AML-193 (cell line): ENCODE results near the gene CPNE2.
"Not testable (repeated sequence)": the region's sequence is repeated elsewhere in the genome, so short reads cannot be mapped to it uniquely, and the experiment has no call there.

ENCODE experiments used
- DNase-seq, 2 experiments: peaks; one replicate each; lab custom pipeline; 2025; lab: John Stamatoyannopoulos, UW

The CPNE2 gene

DNA sequence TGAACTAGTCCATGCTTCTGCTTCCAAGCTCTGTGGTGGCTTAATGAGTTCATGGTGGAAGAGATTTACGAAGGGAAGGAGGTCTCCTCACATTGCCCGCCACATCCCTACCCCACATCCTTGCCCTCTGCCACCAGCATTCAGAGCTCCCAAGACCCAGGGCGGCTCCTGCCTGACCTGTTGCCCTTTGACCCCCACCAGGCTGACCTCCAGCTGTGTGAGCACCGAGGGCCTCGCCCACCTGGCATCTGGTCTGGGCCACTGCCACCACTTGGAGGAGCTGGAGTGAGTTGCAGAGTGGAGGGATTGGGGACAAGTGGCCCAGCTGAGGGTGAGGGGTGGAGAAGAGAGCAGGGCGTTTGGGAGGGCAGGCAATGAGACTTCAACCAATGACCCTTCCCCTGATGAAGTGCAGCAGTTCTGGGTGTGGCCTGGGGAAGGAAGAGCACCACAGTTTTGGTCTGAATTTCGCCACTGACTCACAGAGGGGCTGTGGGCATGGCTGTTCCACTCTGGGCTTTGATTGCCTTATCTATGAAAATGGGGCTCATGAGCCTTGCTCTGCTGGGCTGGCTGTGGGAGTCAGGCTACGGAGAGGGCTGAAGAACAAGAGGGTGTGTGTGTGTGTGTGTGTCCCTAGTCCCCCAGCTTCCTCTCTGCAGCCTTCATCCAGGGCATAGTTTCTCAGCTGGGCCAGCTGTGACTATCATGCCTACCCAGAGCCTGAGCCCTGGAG, 22.6 kb upstream of the CPNE2 start:
- DNase-seq = no peak

- no peak for DNase-seq
Measured at GRCh38 chr16:57070424-57070823, 22.0 kb upstream of the CPNE2 start.

GRCh38 chr16:57071081-57071732, 21.2 kb upstream of the CPNE2 start:
- not testable (repeated sequence) for DNase-seq

DNA sequence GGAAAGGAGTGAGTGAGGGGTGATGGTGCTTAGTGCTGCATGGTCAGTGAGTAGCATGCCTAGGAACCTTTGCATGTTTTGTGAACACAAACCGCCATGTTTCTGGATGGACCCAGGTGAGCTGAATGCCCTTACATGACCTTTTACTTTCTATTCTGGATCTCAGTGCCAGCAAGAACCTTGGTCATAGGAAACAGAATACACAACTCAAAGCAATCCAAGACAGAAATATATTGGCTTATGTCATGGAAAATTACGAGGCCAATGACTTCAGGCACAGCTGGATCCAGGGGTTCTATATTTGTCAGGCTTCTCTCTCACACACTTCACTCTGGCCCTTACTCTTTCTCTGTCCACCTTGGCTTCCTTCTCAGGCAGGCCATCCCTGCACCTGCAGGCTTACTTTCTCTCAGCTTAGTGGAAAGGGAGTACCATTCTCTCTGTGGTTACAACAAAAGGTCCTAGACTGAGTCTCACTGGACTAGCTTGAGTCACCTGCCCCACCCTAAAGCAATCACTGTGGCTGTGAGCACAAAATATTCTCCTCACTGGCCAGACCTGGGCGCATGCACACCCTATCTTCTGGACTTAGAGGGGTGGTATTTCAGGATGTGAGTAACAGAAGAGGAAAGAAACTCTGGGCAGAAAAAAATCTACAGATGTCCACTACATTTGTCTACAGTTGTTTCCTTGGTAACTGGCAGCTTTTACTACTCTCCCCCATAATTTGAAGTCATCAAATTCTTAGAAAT, 20.4 kb upstream of the CPNE2 start:
- DNase-seq = no peak

GRCh38 chr16:57072616-57073275, 19.6 kb upstream of the CPNE2 start:
- DNase-seq = no peak

DNA sequence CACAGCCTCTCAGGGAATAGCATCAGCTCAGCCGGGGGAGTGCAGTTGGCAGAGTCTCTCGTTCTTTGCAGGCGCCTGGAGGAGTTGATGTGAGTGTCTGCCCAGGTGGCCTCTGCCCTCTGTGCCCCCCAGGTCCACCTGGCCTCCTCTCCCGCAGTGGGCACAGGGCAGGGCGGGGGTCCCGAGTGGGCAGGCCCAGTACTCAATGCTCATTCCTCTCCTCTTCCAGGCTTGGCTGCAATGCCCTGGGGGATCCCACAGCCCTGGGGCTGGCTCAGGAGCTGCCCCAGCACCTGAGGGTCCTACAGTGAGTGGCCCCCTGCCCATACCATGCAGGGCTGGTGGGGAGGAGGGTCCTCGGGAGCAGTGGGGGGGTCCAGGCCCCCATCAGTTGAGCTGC, 14.7 kb upstream of the CPNE2 start:
- DNase-seq = no peak

GRCh38 chr16:57081744-57082143, 10.6 kb upstream of the CPNE2 start:
- no peak for DNase-seq

DNA sequence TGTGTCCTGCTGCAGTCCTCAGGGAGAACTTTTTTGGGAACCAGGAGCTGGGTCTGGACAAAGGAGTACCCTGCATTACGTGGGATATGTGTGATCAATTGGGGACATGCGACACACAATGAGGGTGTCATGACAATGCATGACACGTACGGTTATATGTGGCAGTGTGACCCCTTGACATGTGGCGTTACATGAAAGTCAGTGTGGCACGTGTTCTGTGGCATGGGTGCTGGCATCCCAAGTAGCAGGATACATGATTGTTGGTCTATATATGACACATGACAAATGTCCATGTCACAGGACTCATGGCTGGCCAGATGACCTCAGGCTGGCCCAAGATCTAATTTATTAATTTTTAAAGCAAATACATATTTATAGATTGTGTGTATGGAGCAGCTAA, 9.7 kb upstream of the CPNE2 start:
- no peak for DNase-seq

GRCh38 chr16:57083485-57084126, 8.8 kb upstream of the CPNE2 start:
- no peak for DNase-seq

GRCh38 chr16:57084257-57084770, 8.1 kb upstream of the CPNE2 start:
- peak; percentile 77 to 81 for DNase-seq

GRCh38 chr16:57084996-57085395, 7.4 kb upstream of the CPNE2 start:
- peak; percentile 93 to 95 for DNase-seq

- DNase-seq = no peak
Measured at GRCh38 chr16:57087003-57087402, 5.4 kb upstream of the CPNE2 start.

- no peak for DNase-seq
Measured at GRCh38 chr16:57089406-57089805, 3.0 kb upstream of the CPNE2 start.

DNA sequence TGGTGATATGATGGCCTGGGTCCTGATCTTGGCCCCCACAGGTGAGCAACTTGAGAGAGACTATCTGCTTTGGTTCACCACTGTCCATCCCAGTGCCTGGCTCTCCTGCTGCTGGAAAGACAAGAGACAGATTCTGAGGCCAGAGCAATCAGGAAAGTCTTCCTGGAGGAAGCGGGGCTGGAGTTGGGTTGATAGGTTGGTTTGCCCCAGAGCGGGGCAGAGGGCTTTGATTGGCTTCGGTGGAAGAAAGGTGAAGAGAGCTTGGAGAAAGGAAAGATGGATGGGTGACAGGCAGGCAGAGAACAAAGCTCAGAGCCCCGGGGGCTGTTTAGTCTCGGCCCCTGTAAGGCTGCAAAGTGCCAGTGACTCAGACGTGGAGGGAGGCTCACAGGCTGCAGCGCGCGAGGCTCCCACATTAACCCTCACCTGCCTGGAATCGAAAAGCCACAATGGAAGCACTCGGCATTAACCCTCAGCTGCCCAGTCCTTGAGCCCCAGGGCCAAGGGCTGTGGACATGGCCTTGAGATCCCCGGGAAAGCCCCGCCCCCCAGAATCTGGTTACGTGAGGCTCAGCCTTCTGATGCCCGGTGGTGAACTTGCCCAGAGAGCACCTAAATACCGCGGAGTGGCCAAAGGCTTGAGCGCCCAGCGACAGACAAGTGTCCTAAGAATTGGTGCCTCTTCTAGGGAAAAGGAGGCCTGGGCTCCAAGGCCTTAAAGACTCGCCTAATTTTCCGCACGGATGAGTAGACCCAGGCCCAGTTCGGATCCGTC, 996 bp upstream of the CPNE2 start:
- no peak for DNase-seq

- DNase-seq = peak in 1 of 2 experiments; percentile 29
Measured at GRCh38 chr16:57092786-57093411, 516 bp downstream of the CPNE2 start.

DNA sequence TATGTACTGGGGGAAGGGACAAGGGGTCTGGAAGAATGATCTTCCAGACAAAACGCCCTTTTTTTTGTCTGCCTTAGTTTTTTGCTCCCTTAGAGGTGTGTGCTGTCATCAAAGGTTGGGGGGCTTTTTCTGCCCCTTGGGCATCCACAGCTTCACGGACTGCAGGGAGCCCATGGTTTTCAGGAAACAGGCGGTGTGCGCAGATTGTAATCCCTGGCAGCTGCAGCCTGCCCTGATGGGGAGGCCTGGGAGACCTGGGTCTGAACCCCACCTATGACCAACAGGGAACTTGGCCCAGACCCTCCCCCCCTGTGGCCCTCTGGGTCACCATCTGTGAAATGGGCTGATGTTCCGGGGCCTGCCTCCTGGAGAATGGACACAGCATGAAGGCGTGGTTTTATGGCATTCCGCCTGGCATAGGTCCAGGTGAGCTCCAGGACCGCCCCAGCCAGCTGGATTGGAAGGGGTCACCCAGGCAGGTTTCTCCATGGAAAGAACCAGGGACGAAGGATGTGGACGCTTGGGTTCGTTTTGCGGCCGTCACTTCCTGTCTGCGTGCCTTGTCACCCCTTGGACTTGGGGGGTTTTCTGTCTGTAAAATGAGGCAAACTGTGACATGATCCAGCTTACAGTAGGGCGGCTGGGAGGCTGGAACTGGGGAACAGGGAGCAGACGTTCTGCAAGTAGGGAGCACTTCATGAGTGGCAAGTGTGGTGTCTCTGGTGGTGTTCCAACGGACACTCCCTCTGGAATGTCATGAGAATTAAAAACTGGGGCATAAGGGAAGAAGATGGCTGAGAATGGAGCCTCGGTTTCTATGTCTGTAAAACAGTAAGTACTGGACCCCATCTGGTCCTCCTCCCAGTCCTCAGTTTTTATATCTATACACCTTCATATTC, 1.5 kb downstream of the CPNE2 start:
- no peak for DNase-seq

- DNase-seq = no peak
Measured at GRCh38 chr16:57094911-57095310, 2.5 kb downstream of the CPNE2 start.

DNA sequence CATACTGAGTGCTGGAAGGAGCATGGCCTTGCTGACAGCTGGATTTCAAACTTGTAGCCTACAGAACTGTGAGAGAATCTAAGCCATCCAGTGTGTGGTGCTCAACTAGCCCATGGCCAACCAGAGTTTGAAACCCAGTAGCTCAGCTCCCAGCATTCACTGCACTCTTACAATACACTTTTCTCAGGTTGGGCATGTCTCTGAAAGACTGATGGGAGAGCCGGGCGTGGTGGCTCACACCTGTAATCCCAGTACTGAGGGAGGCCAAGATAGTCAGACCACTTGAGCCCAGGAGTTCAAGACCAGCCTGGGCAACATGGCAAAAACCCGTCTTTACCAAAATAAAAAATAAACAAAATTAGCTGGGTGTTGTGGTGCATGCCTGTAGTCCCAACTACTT, 3.8 kb downstream of the CPNE2 start:
- DNase-seq = no peak

DNA sequence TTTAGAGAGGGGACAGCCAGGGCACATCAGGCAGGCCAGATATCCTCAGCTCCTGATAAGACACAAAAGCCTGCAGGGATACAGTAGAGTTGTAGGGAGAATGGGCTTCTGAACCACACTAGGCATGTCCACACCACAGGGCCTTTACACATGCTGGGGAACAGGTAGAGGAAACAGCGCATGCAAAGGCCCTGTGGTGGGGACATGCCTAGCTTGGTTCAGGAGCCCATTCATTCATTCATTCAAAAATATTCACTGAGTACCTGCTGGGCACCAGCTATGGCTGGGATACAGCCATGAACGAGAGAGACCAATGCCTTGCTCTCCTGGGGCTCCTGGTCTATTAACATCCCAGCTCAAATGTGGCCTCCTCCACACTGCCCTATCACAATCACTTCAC, 4.4 kb downstream of the CPNE2 start:
- no peak for DNase-seq
